Smooth muscle cell (in vitro differentiated cells): ENCODE data around the gene DYSF. TPM values are rescaled to one million over a fixed set of nuclear protein-coding genes. Genes with fewer than 3 reads are reported as not detected.

Experiments used
- DNase-seq: peaks from one replicate; lab custom pipeline; 2025; ENCODE audit not compliant: unreplicated experiment; lab: John Stamatoyannopoulos, UW
- H2AFZ ChIP-seq: fragments of 200-600 bp; sonication (generic); 2 replicates; pipeline ENCODE4 v1.6.0; 2016; ENCODE audit warnings: antibody characterized with exemption, low read depth, mild to moderate bottlenecking
- H3F3A ChIP-seq: fragments of 200-600 bp; sonication (generic); 2 replicates; pipeline ENCODE4 v1.6.0; 2017; ENCODE audit warnings: antibody characterized with exemption, low read depth
- H3K27ac ChIP-seq: fragments of 200-600 bp; sonication (generic); 2 replicates; pipeline ENCODE4 v1.5.1; 2016; ENCODE audit warnings: low read depth, mild to moderate bottlenecking
- H3K27me3 ChIP-seq: fragments of 200-600 bp; sonication (generic); 2 replicates; pipeline ENCODE4 v1.6.1; 2016; ENCODE audit warnings: low read depth, mild to moderate bottlenecking
- H3K36me3 ChIP-seq: fragments of 200-600 bp; sonication (generic); 2 replicates; pipeline ENCODE4 v1.5.1; 2016; ENCODE audit warnings: low read depth
- H3K4me1 ChIP-seq: fragments of 200-600 bp; sonication (generic); 2 replicates; pipeline ENCODE4 v1.5.1; 2016; ENCODE audit warnings: low read depth
- H3K4me2 ChIP-seq: fragments of 200-600 bp; sonication (generic); 2 replicates; pipeline ENCODE4 v1.6.0; 2016; ENCODE audit warnings: mild to moderate bottlenecking
- H3K4me3 ChIP-seq: fragments of 200-600 bp; sonication (generic); 2 replicates; pipeline ENCODE4 v1.5.1; 2016; ENCODE audit warnings: mild to moderate bottlenecking
- H3K79me2 ChIP-seq: fragments of 200-600 bp; sonication (generic); 2 replicates; pipeline ENCODE4 v1.6.0; 2016; ENCODE audit warnings: low read depth, mild to moderate bottlenecking
- H3K9ac ChIP-seq: fragments of 200-600 bp; sonication (generic); 2 replicates; pipeline ENCODE4 v1.6.0; 2016; ENCODE audit warnings: low read depth
- H3K9me3 ChIP-seq: fragments of 200-600 bp; sonication (generic); replicated peaks from 2 replicates; pipeline ENCODE4 v1.5.1; 2016; ENCODE audit warnings: low read depth
- H4K20me1 ChIP-seq: fragments of 200-600 bp; sonication (generic); 2 replicates; pipeline ENCODE4 v1.6.0; 2016; ENCODE audit warnings: low read depth
- WGBS: methylation state at CpG from one replicate; pipeline ENCODE4 v1.1.7; 2016; ENCODE audit warnings: low lambda C conversion rate; 5-methylcytosine and 5-hydroxymethylcytosine counted together
- polyA plus RNA-seq: library from polyadenylated mRNA; unstranded; fragments of >200 nt; fragmentation: Nextera tagmentation; extraction: Ambion mirVana; gene quantifications from 2 replicates; pipeline ENCODE4 v1.2.1, GENCODE V29; 2016
- total RNA-seq: library from RNA; depleted of rRNA; stranded (reverse); fragments of >200 nt; gene quantifications from 2 replicates; pipeline ENCODE4 v1.2.3, GENCODE V29; 2014
- TF ChIP-seq, protein P1 (sequence below): fragments of 200-600 bp; sonication (generic); IDR thresholded peaks from 2 replicates; pipeline ENCODE4 v1.5.1; 2017; ENCODE audit warnings: borderline replicate concordance, mild to moderate bottlenecking, antibody characterized with exemption; ENCODE audit not compliant: insufficient read depth, poor library complexity, severe bottlenecking

DYSF gene
- total and polyA plus RNA-seq, 2 experiments from 2014 or later: 0.64 to 1.6 TPM

DNA sequence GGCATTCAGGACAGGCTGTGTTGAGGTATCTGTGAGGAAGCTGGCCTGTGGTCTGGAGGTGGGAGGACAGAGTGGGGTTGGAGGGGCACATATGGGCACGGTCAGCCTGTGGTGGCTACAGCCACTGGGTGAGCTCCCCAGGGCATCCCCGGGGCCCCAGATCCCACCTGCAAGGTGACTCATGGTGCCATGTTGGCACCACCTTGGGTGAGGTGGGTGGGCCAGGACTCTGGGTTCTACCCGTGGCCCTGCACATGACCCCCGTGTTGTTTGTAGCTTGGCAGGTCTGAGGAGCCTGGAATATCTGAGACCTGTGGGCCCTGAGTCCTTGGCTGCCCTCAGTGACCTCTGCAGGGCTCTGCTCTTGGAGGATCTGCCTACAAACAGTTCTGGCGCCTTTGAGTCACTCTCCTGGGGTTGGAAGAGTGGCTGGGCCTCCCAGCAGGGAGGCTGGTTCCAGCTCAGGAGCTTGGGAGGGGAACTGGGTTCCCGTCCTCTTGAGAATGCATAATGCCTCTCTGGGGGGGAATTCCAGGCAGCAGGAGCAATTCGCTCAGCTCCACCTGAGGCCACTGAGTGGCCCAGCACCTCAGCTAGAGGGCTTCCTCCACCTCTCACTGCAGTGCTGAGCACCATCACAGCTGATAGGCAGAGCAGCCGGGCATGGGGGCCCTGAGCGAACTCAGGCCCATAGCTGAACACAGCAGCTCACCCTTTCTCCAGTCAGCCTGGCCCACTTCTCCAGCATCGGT, 105.1 kb downstream of the DYSF start:
- Histone ChIP-seq H3K9me3 (no peaks in the 10 kb centered on the region), H3F3A (no peaks in the 10 kb centered on the region), H3K4me3 (no peak overlapping the region), H3K9ac (no peak overlapping the region), H3K4me1 (no peaks in the 10 kb centered on the region), H3K36me3 (no peaks in the 10 kb centered on the region), H4K20me1 (no peaks in the 10 kb centered on the region), H3K27ac (no peak overlapping the region), H3K27me3 (no peaks in the 10 kb centered on the region), H3K4me2 (no peak overlapping the region), H2AFZ (no peak overlapping the region), H3K79me2 (no peaks in the 10 kb centered on the region)
- TF ChIP-seq, protein P1, sequence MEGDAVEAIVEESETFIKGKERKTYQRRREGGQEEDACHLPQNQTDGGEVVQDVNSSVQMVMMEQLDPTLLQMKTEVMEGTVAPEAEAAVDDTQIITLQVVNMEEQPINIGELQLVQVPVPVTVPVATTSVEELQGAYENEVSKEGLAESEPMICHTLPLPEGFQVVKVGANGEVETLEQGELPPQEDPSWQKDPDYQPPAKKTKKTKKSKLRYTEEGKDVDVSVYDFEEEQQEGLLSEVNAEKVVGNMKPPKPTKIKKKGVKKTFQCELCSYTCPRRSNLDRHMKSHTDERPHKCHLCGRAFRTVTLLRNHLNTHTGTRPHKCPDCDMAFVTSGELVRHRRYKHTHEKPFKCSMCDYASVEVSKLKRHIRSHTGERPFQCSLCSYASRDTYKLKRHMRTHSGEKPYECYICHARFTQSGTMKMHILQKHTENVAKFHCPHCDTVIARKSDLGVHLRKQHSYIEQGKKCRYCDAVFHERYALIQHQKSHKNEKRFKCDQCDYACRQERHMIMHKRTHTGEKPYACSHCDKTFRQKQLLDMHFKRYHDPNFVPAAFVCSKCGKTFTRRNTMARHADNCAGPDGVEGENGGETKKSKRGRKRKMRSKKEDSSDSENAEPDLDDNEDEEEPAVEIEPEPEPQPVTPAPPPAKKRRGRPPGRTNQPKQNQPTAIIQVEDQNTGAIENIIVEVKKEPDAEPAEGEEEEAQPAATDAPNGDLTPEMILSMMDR: no peak
- no peak for DNase-seq
- 78% methylated on average over 8 of the region's 10 CpGs for WGBS

DNA sequence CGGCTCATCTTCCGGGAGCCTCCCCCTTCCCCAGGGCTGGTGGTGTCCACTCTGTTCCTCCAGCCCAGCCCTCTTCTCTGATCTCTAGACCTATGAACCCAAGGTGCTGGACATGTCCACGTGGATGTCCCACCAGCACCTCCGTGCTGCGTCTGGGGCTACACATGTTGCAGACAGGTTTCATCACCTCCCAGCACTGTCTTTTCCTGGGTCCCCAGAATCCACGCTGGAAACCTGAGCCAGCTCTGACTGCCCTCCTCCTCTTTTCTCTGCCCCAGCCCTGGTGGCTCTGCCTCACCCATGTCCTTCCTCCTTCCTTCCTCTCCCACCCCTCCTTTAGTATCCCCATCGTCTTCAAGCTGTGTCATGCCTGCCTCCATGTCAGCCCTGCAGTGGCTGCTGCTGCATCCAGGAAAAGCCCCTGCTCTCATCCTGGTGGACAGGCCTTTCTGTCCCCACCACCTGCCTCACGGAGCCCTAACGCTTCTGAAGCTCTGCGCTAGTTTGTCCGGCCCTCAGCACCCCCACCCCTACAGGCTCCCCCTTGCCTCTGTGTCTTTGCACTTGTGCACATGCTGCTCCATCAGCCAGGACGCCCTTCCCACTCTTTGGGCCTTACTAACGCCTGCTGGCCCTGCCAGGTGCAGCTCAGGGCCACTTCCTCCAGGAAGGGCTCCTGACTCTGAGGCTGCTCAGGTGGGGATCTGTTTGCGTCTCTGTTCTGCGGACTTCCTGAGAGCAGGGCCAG, 105.9 kb downstream of the DYSF start:
- Histone ChIP-seq H4K20me1 (no peaks in the 10 kb centered on the region), H3K9ac (no peak overlapping the region), H3K4me2 (no peak overlapping the region), H2AFZ (no peak overlapping the region), H3F3A (no peaks in the 10 kb centered on the region), H3K79me2 (no peaks in the 10 kb centered on the region), H3K4me1 (no peaks in the 10 kb centered on the region), H3K27me3 (no peaks in the 10 kb centered on the region), H3K4me3 (no peak overlapping the region), H3K9me3 (no peaks in the 10 kb centered on the region), H3K36me3 (no peaks in the 10 kb centered on the region), H3K27ac (no peak overlapping the region)
- TF ChIP-seq, protein P1: no peak
- no peak for DNase-seq
- WGBS: 91% methylated on average over 15 of the region's 15 CpGs

DNA sequence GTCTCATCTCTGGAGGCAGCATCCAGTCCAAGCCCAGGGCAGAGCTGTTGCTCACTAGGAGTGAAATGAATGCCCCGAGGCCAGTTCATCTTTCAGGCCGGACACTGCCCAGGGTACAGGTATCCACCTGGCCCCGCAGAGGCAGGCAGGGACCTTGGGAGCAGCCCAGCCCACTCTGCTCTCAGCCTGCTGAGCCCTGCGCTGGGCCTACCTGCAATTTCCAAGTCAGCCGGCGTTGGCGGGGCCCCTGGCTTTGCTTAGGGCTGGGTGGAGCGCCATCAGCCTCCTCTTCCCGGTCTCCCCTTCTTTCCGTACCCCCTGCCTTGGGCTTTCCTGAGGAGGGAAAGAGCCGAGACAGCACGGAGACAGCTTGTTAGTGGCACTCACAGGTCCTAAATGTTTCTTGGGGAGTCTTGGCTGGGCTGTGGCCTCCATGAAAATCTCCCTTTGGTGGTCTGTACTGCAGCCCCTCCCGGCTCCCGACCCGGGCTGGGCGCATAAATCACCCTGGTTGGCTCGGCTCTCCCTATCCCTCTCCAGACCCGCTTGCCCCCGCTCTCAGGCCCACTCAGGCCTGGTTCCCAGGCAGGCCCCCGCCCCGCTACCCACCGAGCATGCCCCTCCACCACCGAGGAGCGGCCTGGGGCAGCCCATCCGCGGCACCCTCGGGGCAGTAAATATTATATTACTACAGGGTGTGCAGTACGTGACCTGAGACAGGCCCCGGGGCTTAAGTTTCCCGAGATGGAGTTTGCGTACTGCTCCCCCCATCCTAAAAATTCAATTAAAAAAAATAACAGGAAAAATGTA, 106.7 kb downstream of the DYSF start:
- Histone ChIP-seq H3K79me2 (no peaks in the 10 kb centered on the region), H3K36me3 (no peaks in the 10 kb centered on the region), H3K9me3 (no peaks in the 10 kb centered on the region), H2AFZ (no peak overlapping the region), H3K4me1 (no peaks in the 10 kb centered on the region), H3K4me3 (no peak overlapping the region), H3K9ac (no peak overlapping the region), H3K27ac (no peak overlapping the region), H4K20me1 (no peaks in the 10 kb centered on the region), H3F3A (no peaks in the 10 kb centered on the region), H3K27me3 (no peaks in the 10 kb centered on the region), H3K4me2 (no peak overlapping the region)
- TF ChIP-seq, protein P1: no peak
- WGBS: 84% methylated on average over 31 of the region's 31 CpGs
- DNase-seq: no peak
